Naive thymus-derived CD8-positive, alpha-beta T cell (primary cell): ENCODE measurements around the gene BCL2. TPM values are rescaled to one million over a fixed set of nuclear protein-coding genes. Genes with fewer than 3 reads are reported as not detected.

Experiments
- ATAC-seq, 2 donors: fragments of 150-1000 bp; cut with Tn5 transposase in 1 of 2; sonication (Bioruptor Pico), chemical (Tn5 transposase) in 1 of 2; 1 replicate in 1 of 2; 2 replicates in 1 of 2; pipeline ENCODE4 v1.10.0; 2021; ENCODE audit warnings: mild to moderate bottlenecking in 2 of 2, moderate library complexity in 2 of 2
- POLR2A ChIA-PET: fragments of 350-600 bp; sonication (Branson Sonifier 250); formaldehyde crosslinking; loops from one replicate; lab custom pipeline; 2021; ENCODE audit warnings: antibody characterized with exemption; lab: Charles Lee
- DNase-seq, 10 donors: peaks; one replicate each; pipeline versions ENCODE4 v3.0.0 to v3.0.0-alpha.2; 2020 to 2022
- H3K27ac Mint-ChIP-seq, 10 donors: one replicate each; pipeline ENCODE4 v1.8.0; 2020 to 2022; ENCODE audit warnings: mild to moderate bottlenecking in 10 of 10, mixed read lengths in 10 of 10, moderate library complexity in 4 of 10, inconsistent platforms in 1 of 10
- H3K27me3 Mint-ChIP-seq, 5 donors: one replicate each; pipeline ENCODE4 v1.8.0; 2021 to 2022; ENCODE audit warnings: mixed read lengths in 5 of 5
- H3K36me3 Mint-ChIP-seq, 3 donors: one replicate each; pipeline ENCODE4 v1.8.0; 2020 to 2022; ENCODE audit warnings: mixed read lengths in 3 of 3, mild to moderate bottlenecking in 2 of 3, inconsistent platforms in 1 of 3
- H3K4me1 Mint-ChIP-seq, 4 donors: one replicate each; pipeline ENCODE4 v1.8.0; 2021 to 2022; ENCODE audit warnings: mixed read lengths in 4 of 4
- H3K4me3 Mint-ChIP-seq, 10 donors: one replicate each; pipeline ENCODE4 v1.8.0; 2020 to 2022; ENCODE audit warnings: mild to moderate bottlenecking in 10 of 10, mixed read lengths in 10 of 10, moderate library complexity in 6 of 10, inconsistent platforms in 1 of 10
- H3K9me3 Mint-ChIP-seq, 9 donors: one replicate each; pipeline ENCODE4 v1.8.0; 2020 to 2022; ENCODE audit warnings: mixed read lengths in 9 of 9, mild to moderate bottlenecking in 3 of 9, inconsistent platforms in 1 of 9, moderate library complexity in 1 of 9
- polyA plus RNA-seq, 3 donors: library from polyadenylated mRNA; unstranded; fragments of 300-500 nt; fragmentation: Illumina TruSeq; gene quantifications; one replicate each; pipeline ENCODE4 v1.2.3, GENCODE V29; 2021
- total RNA-seq, 8 experiments: library from RNA in 2 of 8; stranded (reverse) in 2 of 8; gene quantifications; one replicate each; pipeline ENCODE4 v1.2.3 and lab custom pipeline; 2021 to 2026

Gene BCL2
- total and polyA plus RNA-seq, 5 experiments from 2014 or later, result 24.3 to 40.2 (median 32.9) TPM

GRCh38 chr18:63261029-63261428 is 58.5 kb downstream of the BCL2 start:
- H3K9me3 Mint-ChIP-seq, result no peaks in the 10 kb centered on the region
- H3K27ac Mint-ChIP-seq, result peak overlapping the region in 8 of 10 donors; percentile 5 to 86 (median 56)
- H3K36me3 Mint-ChIP-seq, result peaks cover 0 to 38% (median 16%) of the 10 kb centered on the region in 3 donors
- H3K27me3 Mint-ChIP-seq, result no peaks in the 10 kb centered on the region
- no peak for DNase-seq
- peaks cover 34 to 83% (median 73%) of the 10 kb centered on the region in 4 donors for H3K4me1 Mint-ChIP-seq
- no peak for ATAC-seq
- peak overlapping the region in 1 of 10 donors; percentile 1 for H3K4me3 Mint-ChIP-seq
- POLR2A ChIA-PET, result no interaction called here

- no peak for DNase-seq
These were observed 59.2 kb downstream of the BCL2 start for GRCh38 chr18:63260380-63260754.

GRCh38 chr18:63259567-63260379 is 59.8 kb downstream of the BCL2 start:
- peaks cover 1 to 47% (median 22%) of the 10 kb centered on the region in 3 donors for H3K36me3 Mint-ChIP-seq
- no peak for DNase-seq
- ATAC-seq, result no peak
- POLR2A ChIA-PET, result interaction anchor here (0.6 to 1.4 kb wide), 3 partner anchors 9 to 31 kb away, joined by 3 to 6 read pairs (median 4); no protein-coding TSS in a partner anchor
- H3K4me3 Mint-ChIP-seq, result peak overlapping the region in 5 of 10 donors; percentile 11 to 73 (median 47)
- H3K27ac Mint-ChIP-seq, result peak overlapping the region in 8 of 10 donors; percentile 17 to 93 (median 84)
- H3K27me3 Mint-ChIP-seq, result no peaks in the 10 kb centered on the region
- peaks cover 35 to 83% (median 72%) of the 10 kb centered on the region in 4 donors for H3K4me1 Mint-ChIP-seq
- no peaks in the 10 kb centered on the region for H3K9me3 Mint-ChIP-seq

More at GRCh38 chr18:63260380-63260754, 59.2 kb downstream of the BCL2 start:
- Mint-ChIP-seq H3K27me3 (no peaks in the 10 kb centered on the region), H3K9me3 (no peaks in the 10 kb centered on the region), H3K4me1 (peaks cover 34 to 83% (median 71%) of the 10 kb centered on the region in 4 donors), H3K36me3 (peaks cover 0 to 44% (median 16%) of the 10 kb centered on the region in 3 donors), H3K27ac (peak overlapping the region in 8 of 10 donors; percentile 5 to 86 (median 56)), H3K4me3 (peak overlapping the region in 2 of 10 donors; percentile 24 to 54)
- POLR2A ChIA-PET, result interaction anchor here (1.1 kb wide), 1 partner anchor 8 kb away, joined by 3 read pairs; no protein-coding TSS in a partner anchor
- ATAC-seq, result no peak

GRCh38 chr18:63258749-63259566 is 60.6 kb downstream of the BCL2 start:
- no peak for DNase-seq
- peak overlapping the region in 9 of 10 donors; percentile 18 to 93 (median 83) for H3K27ac Mint-ChIP-seq
- no peaks in the 10 kb centered on the region for H3K27me3 Mint-ChIP-seq
- H3K9me3 Mint-ChIP-seq, result no peaks in the 10 kb centered on the region
- POLR2A ChIA-PET, result interaction anchor here (0.5 to 1.4 kb wide), 7 partner anchors 10 to 107 kb away, joined by 3 to 7 read pairs (median 4); no protein-coding TSS in a partner anchor
- peak overlapping the region; percentile 34 to 74 (median 52) for H3K4me3 Mint-ChIP-seq
- peak; percentile 44 to 45 for ATAC-seq
- peaks cover 4 to 51% (median 29%) of the 10 kb centered on the region in 3 donors for H3K36me3 Mint-ChIP-seq
- H3K4me1 Mint-ChIP-seq, result peaks cover 36 to 85% (median 73%) of the 10 kb centered on the region in 4 donors

GRCh38 chr18:63257453-63257852 is 62.1 kb downstream of the BCL2 start:
- POLR2A ChIA-PET, result no interaction called here
- Mint-ChIP-seq H3K36me3 (peaks cover 7 to 60% (median 33%) of the 10 kb centered on the region in 3 donors), H3K9me3 (peaks cover 0 to 5% (median 0%) of the 10 kb centered on the region in 9 donors), H3K4me3 (peak overlapping the region in 4 of 10 donors; percentile 28 to 58 (median 35)), H3K4me1 (peaks cover 34 to 84% (median 75%) of the 10 kb centered on the region in 4 donors), H3K27me3 (no peaks in the 10 kb centered on the region), H3K27ac (peak overlapping the region in 8 of 10 donors; percentile 4 to 87 (median 56))
- DNase-seq (no peak), ATAC-seq (no peak)

- POLR2A ChIA-PET, result interaction anchor here (0.8 to 1.7 kb wide), 2 partner anchors 39 to 93 kb away, joined by 3 to 4 read pairs; no protein-coding TSS in a partner anchor
- Mint-ChIP-seq H3K4me1 (peaks cover 31 to 79% (median 70%) of the 10 kb centered on the region in 4 donors), H3K36me3 (peaks cover 9 to 55% (median 29%) of the 10 kb centered on the region in 3 donors), H3K27me3 (no peaks in the 10 kb centered on the region), H3K4me3 (no peak overlapping the region), H3K9me3 (peaks cover 0 to 8% (median 0%) of the 10 kb centered on the region in 9 donors), H3K27ac (peak overlapping the region in 5 of 10 donors; percentile 12 to 80 (median 39))
- ATAC-seq (no peak), DNase-seq (no peak)
These were observed 64.1 kb downstream of the BCL2 start for GRCh38 chr18:63255435-63255834.

- H3K27me3 Mint-ChIP-seq, result no peaks in the 10 kb centered on the region
- peaks cover 0 to 8% (median 0%) of the 10 kb centered on the region in 9 donors for H3K9me3 Mint-ChIP-seq
- DNase-seq (no peak), ATAC-seq (no peak)
- H3K4me1 Mint-ChIP-seq, result peaks cover 29 to 79% (median 70%) of the 10 kb centered on the region in 4 donors
- peak overlapping the region in 6 of 10 donors; percentile 12 to 80 (median 52) for H3K27ac Mint-ChIP-seq
- H3K36me3 Mint-ChIP-seq, result peaks cover 9 to 55% (median 29%) of the 10 kb centered on the region in 3 donors
- peak overlapping the region in 3 of 10 donors; percentile 16 to 59 (median 23) for H3K4me3 Mint-ChIP-seq
- POLR2A ChIA-PET, result interaction anchor here (0.6 to 1.7 kb wide), 3 partner anchors 36 to 92 kb away, joined by 3 to 4 read pairs (median 3); no protein-coding TSS in a partner anchor
These were observed 64.7 kb downstream of the BCL2 start for GRCh38 chr18:63254716-63255399.

GRCh38 chr18:63253428-63254372 is 65.9 kb downstream of the BCL2 start:
- Mint-ChIP-seq H3K27me3 (no peaks in the 10 kb centered on the region), H3K36me3 (peaks cover 9 to 47% (median 29%) of the 10 kb centered on the region in 3 donors), H3K4me1 (peaks cover 27 to 77% (median 69%) of the 10 kb centered on the region in 4 donors), H3K9me3 (peaks cover 0 to 8% (median 0%) of the 10 kb centered on the region in 9 donors), H3K27ac (peak overlapping the region in 7 of 10 donors; percentile 19 to 86 (median 66)), H3K4me3 (peak overlapping the region in 6 of 10 donors; percentile 15 to 54 (median 28))
- POLR2A ChIA-PET, result interaction anchor here (0.6 to 1.7 kb wide), 3 partner anchors 35 to 110 kb away, joined by 3 to 4 read pairs (median 3); no protein-coding TSS in a partner anchor
- DNase-seq (no peak), ATAC-seq (no peak)

- H3K4me1 Mint-ChIP-seq, result peaks cover 28 to 82% (median 70%) of the 10 kb centered on the region in 4 donors
- no peak for DNase-seq
- H3K36me3 Mint-ChIP-seq, result peaks cover 9 to 45% (median 31%) of the 10 kb centered on the region in 3 donors
- POLR2A ChIA-PET, result interaction anchor here (0.6 kb wide), 1 partner anchor 109 kb away, joined by 3 read pairs; no protein-coding TSS in a partner anchor
- H3K4me3 Mint-ChIP-seq, result peak overlapping the region in 2 of 10 donors; percentile 24 to 54
- H3K9me3 Mint-ChIP-seq, result peaks cover 0 to 8% (median 0%) of the 10 kb centered on the region in 9 donors
- no peaks in the 10 kb centered on the region for H3K27me3 Mint-ChIP-seq
- no peak for ATAC-seq
- H3K27ac Mint-ChIP-seq, result peak overlapping the region in 6 of 10 donors; percentile 19 to 86 (median 71)
These were observed 66.6 kb downstream of the BCL2 start for GRCh38 chr18:63253014-63253413.

GRCh38 chr18:63249771-63250170 is 69.8 kb downstream of the BCL2 start:
- ATAC-seq (peak; percentile 92 to 96), DNase-seq (peak in 8 of 10 donors; percentile 10 to 66 (median 35))
- peaks cover 12 to 37% (median 25%) of the 10 kb centered on the region in 3 donors for H3K36me3 Mint-ChIP-seq
- H3K4me1 Mint-ChIP-seq, result peaks cover 31 to 77% (median 68%) of the 10 kb centered on the region in 4 donors
- peak overlapping the region; percentile 38 to 83 (median 73) for H3K4me3 Mint-ChIP-seq
- peaks cover 0 to 8% (median 0%) of the 10 kb centered on the region in 9 donors for H3K9me3 Mint-ChIP-seq
- H3K27ac Mint-ChIP-seq, result peak overlapping the region; percentile 60 to 93 (median 88)
- POLR2A ChIA-PET, result interaction anchor here (0.6 to 1.6 kb wide), 8 partner anchors 10 to 113 kb away, joined by 3 to 6 read pairs (median 3); no protein-coding TSS in a partner anchor
- H3K27me3 Mint-ChIP-seq, result no peaks in the 10 kb centered on the region
